HUDEP-2 (cell line): ENCODE results near the gene CCNT2.
"Not testable (repeated sequence)": the region's sequence is repeated elsewhere in the genome, so short reads cannot be mapped to it uniquely, and the experiment has no call there.

ENCODE experiments used
- DNase-seq, 76 experiments: peaks; one replicate each; lab custom pipeline; 2025; ENCODE audit not compliant: unreplicated experiment in 76 of 76; lab: John Stamatoyannopoulos, UW

CCNT2 gene

GRCh38 chr2:134973241-134974138, 54.9 kb downstream of the CCNT2 start:
- DNase-seq = no peak

- no peak for DNase-seq
Measured at GRCh38 chr2:134975281-134976009, 56.8 kb downstream of the CCNT2 start.

- no peak for DNase-seq
Measured at GRCh38 chr2:134976074-134976702, 57.6 kb downstream of the CCNT2 start.

- DNase-seq = not testable (repeated sequence)
Measured at GRCh38 chr2:134977104-134977503, 58.5 kb downstream of the CCNT2 start.

- DNase-seq = no peak
Measured at GRCh38 chr2:134979221-134979620, 60.6 kb downstream of the CCNT2 start.

- DNase-seq = no peak
Measured at GRCh38 chr2:134980639-134981038, 62.0 kb downstream of the CCNT2 start.

GRCh38 chr2:134982603-134983002, 64.0 kb downstream of the CCNT2 start:
- no peak for DNase-seq

- no peak for DNase-seq
Measured at GRCh38 chr2:134985061-134985460, 66.4 kb downstream of the CCNT2 start.

- DNase-seq = peak in 6 of 76 experiments; percentile 0 to 26 (median 10)
Measured at GRCh38 chr2:134988994-134989605, 70.5 kb downstream of the CCNT2 start.

- DNase-seq = no peak
Measured at GRCh38 chr2:134999521-134999920, 80.9 kb downstream of the CCNT2 start.

GRCh38 chr2:135002836-135003235, 84.2 kb downstream of the CCNT2 start:
- DNase-seq = no peak

GRCh38 chr2:135004005-135004746, 85.6 kb downstream of the CCNT2 start:
- peak in 62 of 76 experiments; percentile 2 to 70 (median 44) for DNase-seq

GRCh38 chr2:135005753-135006152, 87.1 kb downstream of the CCNT2 start:
- DNase-seq = no peak
